NCI-H146 treated with DMSO at 0.1 percent for 48 hours (cell line): ENCODE results near the gene TBC1D22A.

Experiments
- DNase-seq: peaks from one replicate; lab custom pipeline; 2025; ENCODE audit not compliant: unreplicated experiment; lab: John Stamatoyannopoulos, UW

TBC1D22A gene

GRCh38 chr22:46881373-46882118 is 119.1 kb downstream of the TBC1D22A start:
- no peak for DNase-seq

GRCh38 chr22:46883092-46883910 is 120.9 kb downstream of the TBC1D22A start:
- no peak for DNase-seq

GRCh38 chr22:46884365-46884764 is 121.9 kb downstream of the TBC1D22A start:
- DNase-seq: no peak

- no peak for DNase-seq
Measured at GRCh38 chr22:46887978-46888377, 125.5 kb downstream of the TBC1D22A start.

- DNase-seq: no peak
Measured at GRCh38 chr22:46890819-46891218, 128.4 kb downstream of the TBC1D22A start.

- DNase-seq: no peak
Measured at GRCh38 chr22:46891382-46891951, 129.0 kb downstream of the TBC1D22A start.

- DNase-seq: no peak
Measured at GRCh38 chr22:46892866-46893265, 130.4 kb downstream of the TBC1D22A start.

GRCh38 chr22:46893281-46894020 is 131.0 kb downstream of the TBC1D22A start:
- no peak for DNase-seq

GRCh38 chr22:46894081-46894671 is 131.7 kb downstream of the TBC1D22A start:
- no peak for DNase-seq

- no peak for DNase-seq
Measured at GRCh38 chr22:46894851-46895640, 132.6 kb downstream of the TBC1D22A start.

- DNase-seq: no peak
Measured at GRCh38 chr22:46895753-46896152, 133.3 kb downstream of the TBC1D22A start.

- DNase-seq: no peak
Measured at GRCh38 chr22:46896166-46896565, 133.7 kb downstream of the TBC1D22A start.

- DNase-seq: no peak
Measured at GRCh38 chr22:46896568-46897245, 134.3 kb downstream of the TBC1D22A start.

GRCh38 chr22:46897246-46897623 is 134.8 kb downstream of the TBC1D22A start:
- DNase-seq: no peak

GRCh38 chr22:46900549-46900948 is 138.1 kb downstream of the TBC1D22A start:
- DNase-seq: no peak

GRCh38 chr22:46902436-46902835 is 140.0 kb downstream of the TBC1D22A start:
- no peak for DNase-seq

GRCh38 chr22:46902998-46903916 is 140.8 kb downstream of the TBC1D22A start:
- DNase-seq: no peak

- DNase-seq: no peak
Measured at GRCh38 chr22:46905415-46905814, 143.0 kb downstream of the TBC1D22A start.
